ENCODE measurements around the gene PHPT1. TPM values are rescaled to one million over a fixed set of nuclear protein-coding genes. Genes with fewer than 3 reads are reported as not detected.
"Not testable (repeated sequence)": the region's sequence is repeated elsewhere in the genome, so short reads cannot be mapped to it uniquely, and the experiment has no call there.

The PHPT1 gene
- total RNA-seq: 349 TPM
- long read RNA-seq, transcript PHPT1-201 (3 exons, 890 nt): major isoform, 175 of 399 reads
- long read RNA-seq, transcript PHPT1-205 (3 exons, 1,316 nt): minor isoform, 8 of 399 reads
- long read RNA-seq, transcript PHPT1-204 (2 exons, 627 nt): minor isoform, 82 of 399 reads
- long read RNA-seq, partial matches to known transcripts: 13 of 399 reads
- long read RNA-seq, other reads (novel, unspliced or antisense): 117 of 399 reads

DNA sequence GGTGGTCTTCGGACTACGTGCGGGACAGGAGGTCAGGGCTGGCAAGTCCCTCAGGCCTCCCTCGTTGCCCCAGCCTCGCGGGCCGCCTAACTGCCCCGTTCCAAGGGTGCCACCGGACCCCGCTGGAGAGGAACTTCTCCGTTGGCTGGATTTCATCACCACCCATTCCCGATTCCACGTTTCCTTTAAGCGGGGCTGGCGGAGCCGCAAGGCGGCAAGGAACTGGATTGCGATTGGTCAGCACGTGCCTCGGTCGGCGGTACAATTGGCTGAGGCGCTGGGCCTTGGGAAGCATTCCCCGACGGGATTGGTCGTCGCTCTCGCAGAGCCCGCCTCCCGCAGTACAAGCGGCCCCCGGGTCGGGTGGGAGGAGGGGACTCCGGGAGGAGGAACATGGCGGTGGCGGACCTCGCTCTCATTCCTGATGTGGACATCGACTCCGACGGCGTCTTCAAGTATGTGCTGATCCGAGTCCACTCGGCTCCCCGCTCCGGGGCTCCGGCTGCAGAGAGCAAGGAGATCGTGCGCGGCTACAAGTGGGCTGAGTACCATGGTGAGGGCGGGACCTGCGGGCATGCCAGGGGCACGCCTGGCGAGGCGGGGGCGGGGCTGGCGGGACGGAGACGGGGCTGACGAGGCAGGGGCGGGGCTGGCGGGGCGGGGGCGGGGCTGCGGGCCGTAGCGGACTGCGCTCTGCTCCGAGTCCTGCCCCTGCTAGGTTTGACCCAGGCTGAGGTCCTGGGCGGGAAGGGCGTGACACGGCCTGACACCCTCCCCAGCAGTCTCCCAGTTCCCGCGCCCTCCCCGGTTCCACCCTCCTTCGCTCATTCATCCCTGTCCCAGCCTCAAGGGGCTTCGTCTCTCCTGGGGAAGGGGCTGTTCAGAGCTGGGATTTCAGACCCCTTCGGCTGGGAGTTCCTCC, at the start of gene PHPT1:
Gene PHPT1, plus strand, starts transcription at position 372 of the 922 bp plus-strand sequence. Its CDS starts 22 bp downstream, at position 394.
- Histone ChIP-seq H3K9me3 (replicated peaks) (no peaks in the 10 kb centered on the region), H3K36me3 (peaks cover 20% of the 10 kb centered on the region), H3K4me1 (peaks cover 64% of the 10 kb centered on the region), H3K27ac (replicated peaks) (peak within 1 kb of the TSS; percentile 98), H3K4me3 (peak within 1 kb of the TSS; percentile 89), H3K27me3 (ENCODE audit: low read depth) (peaks cover 26% of the 10 kb centered on the region)
- intact Hi-C loops (cut with micrococcal nuclease): no loop called here
- TF ChIP-seq CTCF (IDR thresholded peaks at IDR 0.05; ENCODE audit: borderline replicate concordance): peak; percentile 10
- peak; percentile 99 for DNase-seq

GRCh38 chr9:136799854-136800657, 49.2 kb upstream of the PHPT1 start:
- no peaks in the 10 kb centered on the region for H3K36me3 ChIP-seq
- DNase-seq: peak; percentile 85
- no peaks in the 10 kb centered on the region for H3K9me3 ChIP-seq (replicated peaks)
- no peak for TF ChIP-seq CTCF (IDR thresholded peaks at IDR 0.05; ENCODE audit: borderline replicate concordance)
- H3K4me1 ChIP-seq: peaks cover 55% of the 10 kb centered on the region
- H3K27me3 ChIP-seq (ENCODE audit: low read depth): peaks cover 50% of the 10 kb centered on the region
- intact Hi-C loops (cut with micrococcal nuclease): no loop called here
- H3K4me3 ChIP-seq: peak overlapping the region; percentile 66
- peak overlapping the region; percentile 99 for H3K27ac ChIP-seq (replicated peaks)

- intact Hi-C loops (cut with micrococcal nuclease): no loop called here
- TF ChIP-seq CTCF (IDR thresholded peaks at IDR 0.05; ENCODE audit: borderline replicate concordance): no peak
- Histone ChIP-seq H3K27ac (replicated peaks) (no peak overlapping the region), H3K27me3 (ENCODE audit: low read depth) (peaks cover 50% of the 10 kb centered on the region), H3K36me3 (no peaks in the 10 kb centered on the region), H3K4me1 (peaks cover 47% of the 10 kb centered on the region), H3K9me3 (replicated peaks) (no peaks in the 10 kb centered on the region), H3K4me3 (no peak overlapping the region)
- DNase-seq: no peak
These were observed 46.9 kb upstream of the PHPT1 start for GRCh38 chr9:136802321-136802720.

DNA sequence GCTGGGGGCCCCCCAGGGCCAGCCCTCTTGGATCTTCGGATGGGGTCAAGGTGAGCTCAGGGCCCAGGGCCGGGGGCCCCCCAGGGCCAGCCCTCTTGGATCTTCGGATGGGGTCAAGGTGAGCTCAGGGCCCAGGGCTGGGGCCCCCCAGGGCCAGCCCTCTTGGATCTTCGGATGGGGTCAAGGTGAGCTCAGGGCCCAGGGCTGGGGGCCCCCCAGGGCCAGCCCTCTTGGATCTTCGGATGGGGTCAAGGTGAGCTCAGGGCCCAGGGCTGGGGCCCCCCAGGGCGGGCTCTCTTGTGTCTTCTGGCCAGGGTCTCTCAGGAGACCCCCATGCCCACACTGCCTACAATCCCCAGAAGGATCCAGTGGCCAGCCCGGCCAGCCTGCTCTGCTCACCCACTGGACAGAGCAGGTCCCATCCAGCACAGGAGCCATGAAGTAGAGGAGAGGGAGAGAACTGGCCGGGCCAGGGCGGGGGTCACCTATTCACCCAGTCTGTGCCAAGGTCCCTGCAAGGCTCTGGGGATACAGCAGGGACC, 46.1 kb upstream of the PHPT1 start:
- DNase-seq; H3K27ac ChIP-seq (replicated peaks); H3K4me3 ChIP-seq; H3K36me3 ChIP-seq; intact Hi-C loops (cut with micrococcal nuclease); H3K9me3 ChIP-seq (replicated peaks): not testable (repeated sequence)
- H3K4me1 ChIP-seq: peaks cover 44% of the 10 kb centered on the region
- peaks cover 43% of the 10 kb centered on the region for H3K27me3 ChIP-seq (ENCODE audit: low read depth)

- Histone ChIP-seq H3K4me1 (peaks cover 52% of the 10 kb centered on the region), H3K4me3 (no peak overlapping the region), H3K9me3 (replicated peaks) (no peaks in the 10 kb centered on the region), H3K27me3 (ENCODE audit: low read depth) (peaks cover 36% of the 10 kb centered on the region), H3K36me3 (no peaks in the 10 kb centered on the region), H3K27ac (replicated peaks) (no peak overlapping the region)
- no peak for DNase-seq
- no peak for TF ChIP-seq CTCF (IDR thresholded peaks at IDR 0.05; ENCODE audit: borderline replicate concordance)
- intact Hi-C loops (cut with micrococcal nuclease): no loop called here
These were observed 45.4 kb upstream of the PHPT1 start for GRCh38 chr9:136803551-136804508.

All from left ventricle myocardium inferior (tissue), 1 donor.